HCT116 (cell line): ENCODE measurements around the gene MAML2. TPM values are rescaled to one million over a fixed set of nuclear protein-coding genes. Genes with fewer than 3 reads are reported as not detected.

Source experiments
- ATAC-seq: fragments of 200-7000 bp; cut with Tn5 transposase; 2 replicates; pipeline ENCODE4 v1.9.1; 2020; ENCODE audit warnings: mild to moderate bottlenecking, moderate library complexity
- BruUV-seq: library from RNA; stranded (reverse); fragments of 400-500 nt; replicated peaks from 2 replicates; lab custom pipeline; 2021; lab: Mats Ljungman, UMichigan
- CTCF ChIA-PET: fragments of 300-600 bp; sonication (Branson Sonifier 250); formaldehyde crosslinking; loops from one replicate; lab custom pipeline; 2021; ENCODE audit warnings: antibody characterized with exemption; lab: Charles Lee
- POLR2A ChIA-PET: fragments of 300-600, 350-600 bp; sonication (Branson Sonifier 250); formaldehyde crosslinking; loops from one replicate; lab custom pipeline; 2021; ENCODE audit warnings: antibody characterized with exemption; lab: Charles Lee
- RAD21 ChIA-PET, 2 experiments: fragments of 300-600 bp; sonication (Branson Sonifier 250); formaldehyde crosslinking; loops; one replicate each; lab custom pipeline; 2023; ENCODE audit warnings: low total read pairs in 2 of 2; ENCODE audit not compliant: uncharacterized antibody in 2 of 2, unreplicated experiment in 2 of 2, low non-redundant PET in 1 of 2; lab: Charles Lee
- DNase-seq: peaks from one replicate; pipeline ENCODE4 v3.0.0-alpha.2; 2010; ENCODE audit warnings: low read depth, low spot score
- H2AFZ ChIP-seq: fragments of 200-600 bp; shearing (Covaris generic), sonication (generic); 2 replicates; pipeline ENCODE4 v1.6.1; 2017; ENCODE audit warnings: low read depth, mixed run types, mixed read lengths, antibody characterized with exemption, low read length; ENCODE audit not compliant: poor library complexity, severe bottlenecking
- H3K27ac ChIP-seq: 2 replicates; pipeline ENCODE4 v1.5.1; 2012; ENCODE audit warnings: low read depth, low read length
- H3K27me3 ChIP-seq: fragments of 200-600 bp; sonication (generic); 2 replicates; pipeline ENCODE4 v1.6.1; 2016; ENCODE audit warnings: mixed run types, low read length, mixed read lengths; ENCODE audit not compliant: insufficient read depth
- H3K36me3 ChIP-seq, 2 experiments: fragments of 200-500 bp in 1 of 2; fragments of 200-600 bp in 1 of 2; sonication (Bioruptor generic) in 1 of 2; sonication (generic) in 1 of 2; 2 replicates each; pipeline versions ENCODE4 v1.5.1 to v1.6.1; 2014 to 2016; ENCODE audit warnings: low read length in 2 of 2, inconsistent platforms in 1 of 2, mixed read lengths in 1 of 2, mixed run types in 1 of 2; ENCODE audit not compliant: insufficient read depth in 2 of 2, control insufficient read depth in 1 of 2
- H3K4me1 ChIP-seq, 2 experiments: fragments of 200-600 bp in 1 of 2; sonication (generic) in 1 of 2; 2 replicates each; pipeline versions ENCODE4 v1.5.1 to v1.6.1; 2012 to 2017; ENCODE audit warnings: low read length in 2 of 2, inconsistent platforms in 1 of 2, mild to moderate bottlenecking in 1 of 2, mixed read lengths in 1 of 2, mixed run types in 1 of 2, moderate library complexity in 1 of 2; ENCODE audit not compliant: insufficient read depth in 2 of 2, control insufficient read depth in 1 of 2
- H3K4me2 ChIP-seq: fragments of 200-600 bp; sonication (generic); 2 replicates; pipeline ENCODE4 v1.6.1; 2017; ENCODE audit warnings: mixed run types, low read length, mixed read lengths
- H3K4me3 ChIP-seq, 2 experiments: fragments of 200-600 bp in 1 of 2; sonication (generic) in 1 of 2; replicated peaks in 1 of 2; 2 replicates each; pipeline ENCODE4 v1.5.1; 2011 to 2016; ENCODE audit warnings: low read length in 2 of 2, control low read depth in 1 of 2, low read depth in 1 of 2, mild to moderate bottlenecking in 1 of 2, mixed read lengths in 1 of 2, mixed run types in 1 of 2
- H3K79me2 ChIP-seq: fragments of 200-600 bp; sonication (generic); 2 replicates; pipeline ENCODE4 v1.6.1; 2017; ENCODE audit warnings: mild to moderate bottlenecking, mixed run types, low read length, moderate library complexity, mixed read lengths; ENCODE audit not compliant: insufficient read depth
- H3K9ac ChIP-seq: fragments of 200-600 bp; sonication (generic); 2 replicates; pipeline ENCODE4 v1.6.1; 2016; ENCODE audit warnings: low read length, mixed read lengths
- H3K9me2 ChIP-seq: fragments of 200-600 bp; sonication (generic), shearing (Covaris generic); 2 replicates; pipeline ENCODE4 v1.6.1; 2017; ENCODE audit warnings: mixed run types, mild to moderate bottlenecking, moderate library complexity; ENCODE audit not compliant: insufficient read depth
- H3K9me3 ChIP-seq, 2 experiments: fragments of 200-500 bp in 1 of 2; fragments of 200-600 bp in 1 of 2; sonication (Bioruptor generic) in 1 of 2; sonication (generic) in 1 of 2; 2 replicates each; pipeline ENCODE4 v1.6.1; 2014 to 2017; ENCODE audit warnings: low read length in 2 of 2, mixed read lengths in 2 of 2, inconsistent platforms in 1 of 2, low read depth in 1 of 2, mild to moderate bottlenecking in 1 of 2, mixed run types in 1 of 2, moderate library complexity in 1 of 2; ENCODE audit not compliant: control insufficient read depth in 1 of 2, insufficient read depth in 1 of 2
- H4K20me1 ChIP-seq: fragments of 200-600 bp; sonication (generic), shearing (Covaris generic); 2 replicates; pipeline ENCODE4 v1.6.1; 2017; ENCODE audit warnings: mixed run types, mild to moderate bottlenecking, moderate library complexity; ENCODE audit not compliant: insufficient read depth
- CBX3 ChIP-seq: IDR thresholded peaks from 2 replicates; pipeline ENCODE4 v1.6.1; 2012; ENCODE audit warnings: low read depth
- CEBPB ChIP-seq: IDR thresholded peaks from 2 replicates; pipeline ENCODE4 v1.6.1; 2012; ENCODE audit warnings: low read depth
- ELF1 ChIP-seq: IDR thresholded peaks from 2 replicates; pipeline ENCODE4 v1.6.1; 2012; ENCODE audit warnings: low read depth, borderline replicate concordance
- EZH2 ChIP-seq: fragments of 200-600 bp; sonication (generic); IDR thresholded peaks from 2 replicates; pipeline ENCODE4 v1.6.1; 2017; ENCODE audit warnings: antibody characterized with exemption, mixed run types
- EZH2phosphoT487 ChIP-seq: fragments of 200-600 bp; IDR thresholded peaks from 2 replicates; pipeline ENCODE4 v1.6.1; 2018; ENCODE audit warnings: antibody characterized with exemption, borderline replicate concordance
- FOSL1 ChIP-seq: IDR thresholded peaks from 2 replicates; pipeline ENCODE4 v1.6.1; 2012; ENCODE audit warnings: low read depth
- JUND ChIP-seq: IDR thresholded peaks from 2 replicates; pipeline ENCODE4 v1.6.1; 2012
- POLR2A ChIP-seq: IDR thresholded peaks from 2 replicates; pipeline ENCODE4 v1.7.0; 2011; ENCODE audit warnings: borderline replicate concordance; ENCODE audit not compliant: insufficient read depth, insufficient read length; ENCODE audit errors: extremely low read depth
- POLR2AphosphoS5 ChIP-seq: IDR thresholded peaks from 2 replicates; pipeline ENCODE4 v1.6.1; 2011; ENCODE audit warnings: mild to moderate bottlenecking, low read depth, low read length, moderate library complexity
- SIN3A ChIP-seq: IDR thresholded peaks from 2 replicates; pipeline ENCODE4 v1.6.1; 2012; ENCODE audit warnings: low read depth
- SP1 ChIP-seq: IDR thresholded peaks from 2 replicates; pipeline ENCODE4 v1.6.1; 2012; ENCODE audit warnings: low read depth
- SRF ChIP-seq: IDR thresholded peaks from 2 replicates; pipeline ENCODE4 v1.6.1; 2012; ENCODE audit warnings: low read depth
- TCF7L2 ChIP-seq: IDR thresholded peaks from 2 replicates; pipeline ENCODE4 v1.7.0; 2011; ENCODE audit warnings: borderline replicate concordance, inconsistent platforms; ENCODE audit not compliant: insufficient read depth, insufficient read length; ENCODE audit errors: extremely low read depth
- ZFX ChIP-seq: fragments of 450-650 bp; IDR thresholded peaks from 2 replicates; pipeline ENCODE4 v1.6.1; 2017
- ZNF274 ChIP-seq: fragments of 200-500 bp; sonication (Bioruptor generic); IDR thresholded peaks from 2 replicates; pipeline ENCODE4 v1.6.1; 2014; ENCODE audit warnings: mild to moderate bottlenecking, low read depth, low read length, inconsistent platforms
- intact Hi-C: fragments of 100-400 bp; cut with micrococcal nuclease; formaldehyde crosslinking; loops from 2 replicates; pipeline ENCODE4 v1.10.0; 2022
- total RNA-seq: library from RNA; stranded (reverse); gene quantifications from one replicate; pipeline ENCODE4 v1.2.1, GENCODE V29; 2021; ENCODE audit not compliant: unreplicated experiment
- TF ChIP-seq, protein P1 (sequence below), 3 experiments: fragments of 200-600 bp in 1 of 3; sonication (generic) in 1 of 3; IDR thresholded peaks in 2 of 3; conservative IDR thresholded peaks in 1 of 3; 2 replicates each; pipeline ENCODE4 v1.5.1; 2012 to 2017; ENCODE audit warnings: low read depth in 2 of 3, low read length in 2 of 3, antibody characterized with exemption in 1 of 3, borderline replicate concordance in 1 of 3, control low read depth in 1 of 3, mild to moderate bottlenecking in 1 of 3, mixed read lengths in 1 of 3, mixed run types in 1 of 3, moderate library complexity in 1 of 3; ENCODE audit not compliant: insufficient read depth in 1 of 3
- TF ChIP-seq, protein P2 (sequence below): IDR thresholded peaks from 2 replicates; pipeline ENCODE4 v1.6.1; 2012
- TF ChIP-seq, protein P3 (sequence below): IDR thresholded peaks from 2 replicates; pipeline ENCODE4 v1.6.1; 2012

MAML2 gene
- total RNA-seq, 1 experiment from 2014 or later = 2.6 TPM

DNA sequence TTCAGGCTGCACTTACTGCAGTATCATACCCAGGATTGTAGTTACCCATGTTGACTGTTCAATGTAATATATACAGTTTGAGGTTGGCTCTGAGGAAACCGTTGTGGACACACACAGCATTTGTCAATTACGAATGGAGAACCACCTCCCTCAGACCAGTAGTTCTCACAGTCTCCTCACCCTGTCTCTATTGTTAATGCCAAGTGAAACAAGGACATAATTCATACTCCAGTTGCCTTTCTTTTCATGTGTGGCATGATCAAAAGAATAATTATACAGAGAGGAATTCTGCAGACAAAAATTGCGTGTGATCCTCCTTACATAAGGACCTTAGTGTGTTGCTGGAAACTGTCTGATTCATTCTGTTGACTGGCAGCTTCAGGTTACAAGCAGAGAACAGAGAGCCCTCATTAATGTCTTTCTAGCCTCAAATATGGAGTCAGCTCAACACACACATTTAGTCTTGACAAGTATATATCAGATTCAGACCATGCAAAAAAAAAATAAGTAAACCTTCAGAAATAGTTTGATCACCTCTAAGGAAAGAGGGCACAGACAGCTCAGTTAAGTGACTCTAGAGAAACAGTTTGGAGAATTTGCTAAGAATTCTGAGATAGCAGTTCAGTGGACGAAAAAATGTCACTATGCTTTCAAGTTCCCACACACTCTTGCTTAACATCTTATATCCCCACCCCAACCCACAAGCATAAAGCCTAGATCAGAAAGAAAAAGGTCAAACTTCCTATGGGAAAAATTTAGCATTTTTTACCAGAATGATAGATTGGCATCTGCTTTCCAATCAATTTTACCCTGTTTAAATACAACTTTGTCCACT, 96.1 kb downstream of the MAML2 start:
- peak; percentile 63 for DNase-seq
- RAD21 ChIA-PET = no interaction called here
- Histone ChIP-seq H3K4me3 (peak overlapping the region in 1 of 2 experiments; percentile 10; a peak in 1 of 4 replicates), H3K9me2 (no peaks in the 10 kb centered on the region), H3K27ac (peak overlapping the region; percentile 31), H3K4me1 (peaks cover 26 to 45% of the 10 kb centered on the region in 2 experiments), H3K27me3 (no peaks in the 10 kb centered on the region), H3K36me3 (no peaks in the 10 kb centered on the region), H3K9me3 (no peaks in the 10 kb centered on the region), H3K9ac (peak overlapping the region; percentile 34), H4K20me1 (no peaks in the 10 kb centered on the region), H3K79me2 (no peaks in the 10 kb centered on the region), H2AFZ (peak overlapping the region; percentile 62), H3K4me2 (peak overlapping the region; percentile 59)
- intact Hi-C loops = no loop called here
- BruUV-seq = no TSS peak
- TF ChIP-seq FOSL1 (0 out of 2 replicates have a peak, but pooled peaks have one; percentile 13), SRF (no peak), JUND (peak; percentile 52; the same call in 1 of the 2 replicates), ZNF274 (no peak), TCF7L2 (no peak), CBX3 (0 out of 2 replicates have a peak, but pooled peaks have one; percentile 19), ZFX (no peak), CEBPB (peak; percentile 45), POLR2A (no peak), POLR2AphosphoS5 (0 out of 2 replicates have a peak, but pooled peaks have one; percentile 22), SIN3A (no peak), SP1 (peak; percentile 58), ELF1 (no peak), EZH2 (no peak), EZH2phosphoT487 (no peak)
- TF ChIP-seq, protein P1, sequence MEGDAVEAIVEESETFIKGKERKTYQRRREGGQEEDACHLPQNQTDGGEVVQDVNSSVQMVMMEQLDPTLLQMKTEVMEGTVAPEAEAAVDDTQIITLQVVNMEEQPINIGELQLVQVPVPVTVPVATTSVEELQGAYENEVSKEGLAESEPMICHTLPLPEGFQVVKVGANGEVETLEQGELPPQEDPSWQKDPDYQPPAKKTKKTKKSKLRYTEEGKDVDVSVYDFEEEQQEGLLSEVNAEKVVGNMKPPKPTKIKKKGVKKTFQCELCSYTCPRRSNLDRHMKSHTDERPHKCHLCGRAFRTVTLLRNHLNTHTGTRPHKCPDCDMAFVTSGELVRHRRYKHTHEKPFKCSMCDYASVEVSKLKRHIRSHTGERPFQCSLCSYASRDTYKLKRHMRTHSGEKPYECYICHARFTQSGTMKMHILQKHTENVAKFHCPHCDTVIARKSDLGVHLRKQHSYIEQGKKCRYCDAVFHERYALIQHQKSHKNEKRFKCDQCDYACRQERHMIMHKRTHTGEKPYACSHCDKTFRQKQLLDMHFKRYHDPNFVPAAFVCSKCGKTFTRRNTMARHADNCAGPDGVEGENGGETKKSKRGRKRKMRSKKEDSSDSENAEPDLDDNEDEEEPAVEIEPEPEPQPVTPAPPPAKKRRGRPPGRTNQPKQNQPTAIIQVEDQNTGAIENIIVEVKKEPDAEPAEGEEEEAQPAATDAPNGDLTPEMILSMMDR (IDR thresholded peaks at IDR 0.05 in 2 of 3, conservative IDR thresholded peaks at IDR 0.05 in 1 of 3; ENCODE audit: borderline replicate concordance in 1 of 3, insufficient read depth in 1 of 3, low read depth in 2 of 3, low read length in 2 of 3) = no peak
- TF ChIP-seq, protein P2, sequence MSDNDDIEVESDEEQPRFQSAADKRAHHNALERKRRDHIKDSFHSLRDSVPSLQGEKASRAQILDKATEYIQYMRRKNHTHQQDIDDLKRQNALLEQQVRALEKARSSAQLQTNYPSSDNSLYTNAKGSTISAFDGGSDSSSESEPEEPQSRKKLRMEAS = no peak
- TF ChIP-seq, protein P3, sequence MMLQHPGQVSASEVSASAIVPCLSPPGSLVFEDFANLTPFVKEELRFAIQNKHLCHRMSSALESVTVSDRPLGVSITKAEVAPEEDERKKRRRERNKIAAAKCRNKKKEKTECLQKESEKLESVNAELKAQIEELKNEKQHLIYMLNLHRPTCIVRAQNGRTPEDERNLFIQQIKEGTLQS = no peak
- POLR2A ChIA-PET = no interaction called here
- CTCF ChIA-PET = interaction anchor here (0.6 kb wide), 1 partner anchor 96 kb away, joined by 4 read pairs; the partner anchor contains the start of gene MAML2
- ATAC-seq = peak; percentile 33
